Neural progenitor cell (in vitro differentiated cells): ENCODE measurements around the gene SEPTIN12. TPM values are rescaled to one million over a fixed set of nuclear protein-coding genes. Genes with fewer than 3 reads are reported as not detected.

Experiments used
- DNase-seq: peaks from one replicate; pipeline ENCODE4 v3.0.0-alpha.2; 2016; ENCODE audit warnings: low spot score
- H2AFZ ChIP-seq: fragments of 200-600 bp; sonication (generic); replicated peaks from 2 replicates; pipeline ENCODE4 v1.6.1; 2016; ENCODE audit warnings: antibody characterized with exemption
- H3F3A ChIP-seq: fragments of 200-600 bp; sonication (generic); 2 replicates; pipeline ENCODE4 v1.6.1; 2016; ENCODE audit warnings: antibody characterized with exemption, low read depth
- H3K27ac ChIP-seq: fragments of 200-600 bp; sonication (generic); 2 replicates; pipeline ENCODE4 v1.5.1; 2016; ENCODE audit warnings: mild to moderate bottlenecking
- H3K27me3 ChIP-seq: fragments of 200-600 bp; sonication (generic); 2 replicates; pipeline ENCODE4 v1.6.1; 2016; ENCODE audit warnings: mild to moderate bottlenecking, moderate library complexity
- H3K36me3 ChIP-seq: fragments of 200-600 bp; sonication (generic); 2 replicates; pipeline ENCODE4 v1.5.1; 2016
- H3K4me1 ChIP-seq: fragments of 200-600 bp; sonication (generic); 2 replicates; pipeline ENCODE4 v1.6.1; 2016; ENCODE audit warnings: mixed run types
- H3K4me2 ChIP-seq: fragments of 200-600 bp; sonication (generic); 2 replicates; pipeline ENCODE4 v1.6.1; 2016
- H3K4me3 ChIP-seq: fragments of 200-600 bp; sonication (generic); 2 replicates; pipeline ENCODE4 v1.5.1; 2016
- H3K79me2 ChIP-seq: fragments of 200-600 bp; sonication (generic); 2 replicates; pipeline ENCODE4 v1.6.1; 2016; ENCODE audit warnings: low read depth
- H3K9ac ChIP-seq: fragments of 200-600 bp; sonication (generic); 2 replicates; pipeline ENCODE4 v1.6.1; 2016
- H3K9me3 ChIP-seq: fragments of 200-600 bp; sonication (generic); 2 replicates; pipeline ENCODE4 v1.5.1; 2016; ENCODE audit warnings: low read depth
- H4K20me1 ChIP-seq: fragments of 200-600 bp; sonication (generic); 2 replicates; pipeline ENCODE4 v1.6.1; 2016; ENCODE audit warnings: low read depth
- H3K27ac Mint-ChIP-seq: 3 replicates; pipeline ENCODE4 v1.8.0; 2021; ENCODE audit warnings: mixed read lengths
- H3K27me3 Mint-ChIP-seq: 2 replicates; pipeline ENCODE4 v1.8.0; 2022; ENCODE audit warnings: low read depth, mild to moderate bottlenecking, inconsistent platforms, moderate library complexity, mixed read lengths; ENCODE audit not compliant: insufficient read depth
- H3K36me3 Mint-ChIP-seq: 3 replicates; pipeline ENCODE4 v1.8.0; 2021; ENCODE audit warnings: mixed read lengths
- H3K4me1 Mint-ChIP-seq: 3 replicates; pipeline ENCODE4 v1.8.0; 2021; ENCODE audit warnings: mixed read lengths
- H3K4me3 Mint-ChIP-seq: 3 replicates; pipeline ENCODE4 v1.8.0; 2021; ENCODE audit warnings: mild to moderate bottlenecking, moderate library complexity, mixed read lengths
- H3K9me3 Mint-ChIP-seq: 3 replicates; pipeline ENCODE4 v1.8.0; 2020; ENCODE audit warnings: mixed read lengths
- EZH2 ChIP-seq: fragments of 200-600 bp; sonication (generic); IDR thresholded peaks from 2 replicates; pipeline ENCODE4 v1.6.1; 2017; ENCODE audit warnings: antibody characterized with exemption, mild to moderate bottlenecking, moderate library complexity
- EZH2phosphoT487 ChIP-seq: fragments of 200-600 bp; sonication (generic); IDR thresholded peaks from 2 replicates; pipeline ENCODE4 v1.6.1; 2017; ENCODE audit warnings: antibody characterized with exemption
- small RNA-seq: library from RNA; depleted of rRNA; stranded (forward); fragments of <200 nt; gene quantifications from one replicate; pipeline ENCODE3, GENCODE V24; 2015
- total RNA-seq: library from RNA; depleted of rRNA; stranded (reverse); fragments of >200 nt; gene quantifications from 2 replicates; pipeline ENCODE4 v1.2.3, GENCODE V29; 2015; ENCODE audit warnings: low replicate concordance
- TF ChIP-seq, protein P1 (sequence below): fragments of 200-600 bp; sonication (generic); IDR thresholded peaks from 2 replicates; pipeline ENCODE4 v1.5.1; 2017; ENCODE audit warnings: antibody characterized with exemption, mild to moderate bottlenecking

The SEPTIN12 gene
- total RNA-seq, 1 donor from 2014 or later: not detected

DNA sequence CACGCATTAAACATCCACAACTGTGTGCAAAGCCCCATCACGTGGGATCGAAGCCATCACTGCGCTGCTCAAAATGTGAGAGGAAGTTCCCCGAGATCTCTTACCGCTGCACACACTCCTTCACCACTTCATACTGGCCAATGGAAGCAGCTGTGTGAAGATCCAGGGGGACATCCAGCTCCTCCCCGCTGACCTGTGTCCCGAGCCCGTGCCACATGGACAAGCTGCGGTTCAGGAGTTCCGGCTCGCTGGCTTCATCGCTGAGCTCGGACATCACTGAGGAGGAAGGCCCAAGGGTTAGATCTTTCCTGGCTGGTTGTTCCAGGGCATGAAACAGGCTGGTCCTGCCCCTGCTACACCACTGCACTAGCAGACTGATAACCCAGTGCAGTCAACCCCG, 58.3 kb downstream of the SEPTIN12 start:
- Histone ChIP-seq H3K36me3 (no peaks in the 10 kb centered on the region), H3K27me3 (no peaks in the 10 kb centered on the region), H3K4me2 (no peak overlapping the region), H3K79me2 (peaks cover 37% of the 10 kb centered on the region), H4K20me1 (no peaks in the 10 kb centered on the region), H3K4me3 (no peak overlapping the region), H3F3A (peaks cover 18% of the 10 kb centered on the region), H3K4me1 (peaks cover 8% of the 10 kb centered on the region), H3K27ac (no peak overlapping the region), H3K9me3 (no peaks in the 10 kb centered on the region), H3K9ac (no peak overlapping the region), H2AFZ (no peak overlapping the region)
- TF ChIP-seq EZH2phosphoT487 (no peak), EZH2 (no peak)
- TF ChIP-seq, protein P1, sequence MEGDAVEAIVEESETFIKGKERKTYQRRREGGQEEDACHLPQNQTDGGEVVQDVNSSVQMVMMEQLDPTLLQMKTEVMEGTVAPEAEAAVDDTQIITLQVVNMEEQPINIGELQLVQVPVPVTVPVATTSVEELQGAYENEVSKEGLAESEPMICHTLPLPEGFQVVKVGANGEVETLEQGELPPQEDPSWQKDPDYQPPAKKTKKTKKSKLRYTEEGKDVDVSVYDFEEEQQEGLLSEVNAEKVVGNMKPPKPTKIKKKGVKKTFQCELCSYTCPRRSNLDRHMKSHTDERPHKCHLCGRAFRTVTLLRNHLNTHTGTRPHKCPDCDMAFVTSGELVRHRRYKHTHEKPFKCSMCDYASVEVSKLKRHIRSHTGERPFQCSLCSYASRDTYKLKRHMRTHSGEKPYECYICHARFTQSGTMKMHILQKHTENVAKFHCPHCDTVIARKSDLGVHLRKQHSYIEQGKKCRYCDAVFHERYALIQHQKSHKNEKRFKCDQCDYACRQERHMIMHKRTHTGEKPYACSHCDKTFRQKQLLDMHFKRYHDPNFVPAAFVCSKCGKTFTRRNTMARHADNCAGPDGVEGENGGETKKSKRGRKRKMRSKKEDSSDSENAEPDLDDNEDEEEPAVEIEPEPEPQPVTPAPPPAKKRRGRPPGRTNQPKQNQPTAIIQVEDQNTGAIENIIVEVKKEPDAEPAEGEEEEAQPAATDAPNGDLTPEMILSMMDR: no peak
- H3K27me3 Mint-ChIP-seq: peaks cover under 1% of the 10 kb centered on the region
- peaks cover 7% of the 10 kb centered on the region for H3K4me1 Mint-ChIP-seq
- no peaks in the 10 kb centered on the region for H3K9me3 Mint-ChIP-seq
- peaks cover 5% of the 10 kb centered on the region for H3K36me3 Mint-ChIP-seq
- H3K27ac Mint-ChIP-seq: no peak overlapping the region
- no peak for DNase-seq
- H3K4me3 Mint-ChIP-seq: no peak overlapping the region

DNA sequence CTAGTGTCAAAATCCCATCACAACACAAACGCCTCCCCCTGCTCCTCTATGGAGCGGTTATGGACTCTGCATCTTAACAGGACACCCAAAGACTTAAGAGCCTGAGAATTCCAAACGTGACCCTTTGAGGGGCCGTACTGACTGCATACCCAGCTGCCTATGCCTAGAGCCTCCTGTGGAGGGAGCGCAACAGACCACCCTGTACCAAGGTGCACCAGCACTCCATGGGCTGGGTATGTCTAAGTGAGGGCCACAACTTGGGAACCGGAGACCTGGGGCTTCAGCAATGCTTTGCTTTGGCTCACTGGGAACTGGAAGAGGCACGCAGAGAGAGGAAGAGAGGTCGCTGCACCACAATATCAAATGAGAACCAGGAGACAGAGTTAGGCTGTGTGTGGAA, 59.5 kb downstream of the SEPTIN12 start:
- peaks cover 5% of the 10 kb centered on the region for H3K36me3 Mint-ChIP-seq
- Histone ChIP-seq H3K4me1 (peaks cover 8% of the 10 kb centered on the region), H3K4me3 (no peak overlapping the region), H3F3A (peaks cover 6% of the 10 kb centered on the region), H3K27me3 (no peaks in the 10 kb centered on the region), H2AFZ (no peak overlapping the region), H3K9me3 (no peaks in the 10 kb centered on the region), H3K79me2 (peaks cover 36% of the 10 kb centered on the region), H3K36me3 (no peaks in the 10 kb centered on the region), H4K20me1 (no peaks in the 10 kb centered on the region), H3K9ac (no peak overlapping the region), H3K27ac (no peak overlapping the region), H3K4me2 (no peak overlapping the region)
- no peak for DNase-seq
- no peaks in the 10 kb centered on the region for H3K9me3 Mint-ChIP-seq
- H3K27me3 Mint-ChIP-seq: no peaks in the 10 kb centered on the region
- H3K4me3 Mint-ChIP-seq: no peak overlapping the region
- H3K27ac Mint-ChIP-seq: no peak overlapping the region
- no peak for TF ChIP-seq EZH2phosphoT487
- no peak for TF ChIP-seq EZH2
- TF ChIP-seq, protein P1: no peak
- H3K4me1 Mint-ChIP-seq: peaks cover 6% of the 10 kb centered on the region

Small RNA genes within 50 kb of the gene (small RNA-seq; reads per million reads assigned to genes)
- not detected for gene RF00017

Other genes with a start within 250 kb of the SEPTIN12 start
- 13.1 and 32.6 TPM in 2 replicates for gene CDIP1, start 249.6 kb downstream of the SEPTIN12 start, total RNA-seq
- 0.11 and 0.99 TPM in 2 replicates for gene C16orf96, start 232.0 kb downstream of the SEPTIN12 start, total RNA-seq
- gene UBALD1, start 173.5 kb downstream of the SEPTIN12 start, total RNA-seq: 0.97 and 11.9 TPM in 2 replicates
- 17.5 and 22.4 TPM in 2 replicates for gene MGRN1, start 163.5 kb downstream of the SEPTIN12 start, total RNA-seq
- 10.9 and 39.3 TPM in 2 replicates for gene NUDT16L1, start 94.8 kb downstream of the SEPTIN12 start, total RNA-seq
- gene ANKS3, start 54.1 kb downstream of the SEPTIN12 start, total RNA-seq: 20.6 and 32.7 TPM in 2 replicates
- not detected in 2 replicates for gene DNAAF8, start 53.8 kb downstream of the SEPTIN12 start, total RNA-seq
- 4.2 and 17.9 TPM in 2 replicates for gene ZNF500, start 21.2 kb downstream of the SEPTIN12 start, total RNA-seq
- gene SMIM22, start 7.0 kb upstream of the SEPTIN12 start, total RNA-seq: not detected in 2 replicates
- gene ROGDI, start 14.3 kb upstream of the SEPTIN12 start, total RNA-seq: 22.2 and 49.3 TPM in 2 replicates
- 53.0 and 57.0 TPM in 2 replicates for gene GLYR1, start 58.9 kb upstream of the SEPTIN12 start, total RNA-seq
- gene UBN1, start 59.1 kb upstream of the SEPTIN12 start, total RNA-seq: 28.4 and 32.7 TPM in 2 replicates
- 1.0 and 2.8 TPM in 2 replicates for gene PPL, start 148.8 kb upstream of the SEPTIN12 start, total RNA-seq
- gene SEC14L5, start 170.0 kb upstream of the SEPTIN12 start, total RNA-seq: 0.41 and 0.65 TPM in 2 replicates
- gene NAGPA, start 245.6 kb upstream of the SEPTIN12 start, total RNA-seq: 3.3 and 19.9 TPM in 2 replicates